ENCODE data around the gene GNB1L. TPM values are rescaled to one million over a fixed set of nuclear protein-coding genes. Genes with fewer than 3 reads are reported as not detected.
A peak's percentile ranks its signal among the peaks of the same experiment; 100 is the strongest.

The GNB1L gene
- total RNA-seq, 1 donor from 2014 or later = 5.0 TPM

DNA sequence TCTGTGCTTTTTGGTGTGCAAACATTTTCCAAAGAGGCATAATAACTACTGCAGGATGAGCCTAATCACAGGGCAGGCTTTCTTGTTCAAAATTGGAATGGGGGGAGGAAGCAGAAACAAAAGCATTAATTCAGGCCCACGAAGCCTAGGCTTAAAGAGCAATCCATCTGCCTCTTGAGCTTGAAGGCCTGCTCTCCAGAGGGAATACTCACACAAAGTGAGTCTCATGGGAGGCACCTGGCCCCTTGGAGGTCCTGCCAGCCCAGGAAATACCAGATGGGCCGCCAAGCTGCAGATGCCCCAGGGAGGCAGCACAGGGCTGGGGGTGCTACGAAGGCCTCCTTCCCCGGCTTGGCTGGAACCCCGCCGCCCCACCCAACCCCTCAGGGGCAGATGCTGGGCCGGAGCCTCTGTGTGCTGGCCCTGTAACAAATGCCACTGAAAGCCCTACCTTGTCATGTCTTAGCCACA is 47.6 kb upstream of the GNB1L start:
- H3K4me3 Mint-ChIP-seq (ENCODE audit: unreplicated experiment) = peak overlapping the region; percentile 77

DNA sequence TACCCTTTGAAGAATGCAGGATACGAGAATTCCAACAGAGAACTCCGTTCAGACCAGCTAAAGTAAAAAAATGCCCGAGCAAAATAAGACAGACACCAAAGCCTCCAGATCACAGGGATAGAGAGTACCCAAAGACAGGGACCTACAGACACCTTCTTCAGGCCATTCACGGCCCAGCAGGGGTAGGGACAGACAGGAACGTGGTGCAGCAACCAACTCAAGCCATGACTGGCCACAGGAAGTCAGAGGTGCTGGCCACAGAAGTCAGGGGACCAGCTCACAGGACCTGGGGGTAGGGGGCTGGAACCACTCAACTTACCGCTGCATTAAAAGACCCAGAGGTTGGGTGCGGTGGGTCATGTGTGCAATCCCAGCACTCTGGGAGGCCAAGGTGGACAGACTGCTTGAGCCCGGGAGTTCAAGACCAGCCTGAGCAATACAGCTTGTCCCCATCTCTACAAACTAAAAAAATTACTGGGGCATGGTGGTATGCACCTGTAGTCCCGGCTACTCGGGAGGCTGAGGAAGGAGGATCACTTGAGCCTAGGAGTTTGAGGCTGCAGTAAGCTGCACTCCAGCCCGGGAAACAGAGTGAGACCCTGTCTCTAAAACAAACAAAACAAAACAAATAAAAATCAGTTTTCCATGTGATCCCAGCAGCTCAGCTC is 47.0 kb upstream of the GNB1L start:
- Mint-ChIP-seq H3K9me3 (ENCODE audit: unreplicated experiment) (peaks cover 7% of the 10 kb centered on the region), H3K4me1 (ENCODE audit: low read depth, unreplicated experiment) (peaks cover 32% of the 10 kb centered on the region), H3K27me3 (ENCODE audit: unreplicated experiment) (peaks cover 5% of the 10 kb centered on the region), H3K4me3 (ENCODE audit: unreplicated experiment) (peak overlapping the region; percentile 77), H3K27ac (ENCODE audit: unreplicated experiment) (peak overlapping the region; percentile 87), H3K36me3 (ENCODE audit: unreplicated experiment) (no peaks in the 10 kb centered on the region)
- DNase-seq = no peak
- TF ChIP-seq, protein P1, sequence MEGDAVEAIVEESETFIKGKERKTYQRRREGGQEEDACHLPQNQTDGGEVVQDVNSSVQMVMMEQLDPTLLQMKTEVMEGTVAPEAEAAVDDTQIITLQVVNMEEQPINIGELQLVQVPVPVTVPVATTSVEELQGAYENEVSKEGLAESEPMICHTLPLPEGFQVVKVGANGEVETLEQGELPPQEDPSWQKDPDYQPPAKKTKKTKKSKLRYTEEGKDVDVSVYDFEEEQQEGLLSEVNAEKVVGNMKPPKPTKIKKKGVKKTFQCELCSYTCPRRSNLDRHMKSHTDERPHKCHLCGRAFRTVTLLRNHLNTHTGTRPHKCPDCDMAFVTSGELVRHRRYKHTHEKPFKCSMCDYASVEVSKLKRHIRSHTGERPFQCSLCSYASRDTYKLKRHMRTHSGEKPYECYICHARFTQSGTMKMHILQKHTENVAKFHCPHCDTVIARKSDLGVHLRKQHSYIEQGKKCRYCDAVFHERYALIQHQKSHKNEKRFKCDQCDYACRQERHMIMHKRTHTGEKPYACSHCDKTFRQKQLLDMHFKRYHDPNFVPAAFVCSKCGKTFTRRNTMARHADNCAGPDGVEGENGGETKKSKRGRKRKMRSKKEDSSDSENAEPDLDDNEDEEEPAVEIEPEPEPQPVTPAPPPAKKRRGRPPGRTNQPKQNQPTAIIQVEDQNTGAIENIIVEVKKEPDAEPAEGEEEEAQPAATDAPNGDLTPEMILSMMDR (IDR thresholded peaks at IDR 0.05; ENCODE audit: partially characterized antibody, unreplicated experiment) = no peak

More for the DNA sequence above, 47.6 kb upstream of the GNB1L start:
- H3K4me1 Mint-ChIP-seq (ENCODE audit: low read depth, unreplicated experiment) = peaks cover 32% of the 10 kb centered on the region
- H3K27me3 Mint-ChIP-seq (ENCODE audit: unreplicated experiment) = peaks cover 5% of the 10 kb centered on the region
- peak overlapping the region; percentile 87 for H3K27ac Mint-ChIP-seq (ENCODE audit: unreplicated experiment)
- no peak for DNase-seq
- H3K9me3 Mint-ChIP-seq (ENCODE audit: unreplicated experiment) = peaks cover 7% of the 10 kb centered on the region
- TF ChIP-seq, protein P1 (IDR thresholded peaks at IDR 0.05; ENCODE audit: partially characterized antibody, unreplicated experiment) = no peak
- no peaks in the 10 kb centered on the region for H3K36me3 Mint-ChIP-seq (ENCODE audit: unreplicated experiment)

DNA sequence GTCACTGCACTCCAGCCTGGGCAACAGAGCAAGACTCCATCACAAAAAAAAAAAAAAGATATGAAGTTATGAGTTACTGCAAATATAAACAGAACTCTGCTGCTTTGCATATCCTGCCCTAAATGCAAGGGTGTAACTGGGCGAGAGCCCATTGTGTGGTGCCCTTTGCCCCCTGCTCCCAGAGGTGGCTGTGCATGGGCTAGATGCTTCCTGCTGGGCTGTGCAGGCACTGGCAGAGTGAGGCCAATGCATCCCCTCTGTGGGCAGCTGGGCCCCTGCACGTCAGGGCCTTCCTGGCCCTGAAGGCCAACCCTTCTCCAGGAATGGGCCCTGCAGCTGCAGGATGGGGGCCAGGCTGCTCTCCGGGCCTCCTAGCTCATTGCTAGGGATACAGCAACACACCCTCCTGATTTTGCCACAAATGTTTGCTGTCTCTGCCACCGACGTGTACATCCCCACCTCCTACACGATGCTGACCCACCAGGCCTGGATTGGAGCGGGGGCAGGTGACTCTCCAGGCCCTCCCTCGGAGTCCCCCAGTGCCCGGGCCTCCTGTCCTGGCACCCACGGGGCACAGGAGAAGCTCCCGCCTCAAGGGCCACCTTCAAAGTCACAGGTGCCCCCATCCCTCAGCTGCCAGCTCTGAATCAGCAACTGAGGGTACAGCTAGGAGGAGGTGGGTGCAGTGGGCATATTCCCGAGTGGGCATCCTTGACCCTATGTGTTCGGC is 46.2 kb upstream of the GNB1L start:
- DNase-seq = no peak
- Mint-ChIP-seq H3K4me1 (ENCODE audit: low read depth, unreplicated experiment) (peaks cover 30% of the 10 kb centered on the region), H3K27me3 (ENCODE audit: unreplicated experiment) (peaks cover 2% of the 10 kb centered on the region), H3K27ac (ENCODE audit: unreplicated experiment) (peak overlapping the region; percentile 87), H3K36me3 (ENCODE audit: unreplicated experiment) (no peaks in the 10 kb centered on the region), H3K4me3 (ENCODE audit: unreplicated experiment) (no peak overlapping the region), H3K9me3 (ENCODE audit: unreplicated experiment) (peaks cover 4% of the 10 kb centered on the region)
- TF ChIP-seq, protein P1 (IDR thresholded peaks at IDR 0.05; ENCODE audit: partially characterized antibody, unreplicated experiment) = no peak

DNA sequence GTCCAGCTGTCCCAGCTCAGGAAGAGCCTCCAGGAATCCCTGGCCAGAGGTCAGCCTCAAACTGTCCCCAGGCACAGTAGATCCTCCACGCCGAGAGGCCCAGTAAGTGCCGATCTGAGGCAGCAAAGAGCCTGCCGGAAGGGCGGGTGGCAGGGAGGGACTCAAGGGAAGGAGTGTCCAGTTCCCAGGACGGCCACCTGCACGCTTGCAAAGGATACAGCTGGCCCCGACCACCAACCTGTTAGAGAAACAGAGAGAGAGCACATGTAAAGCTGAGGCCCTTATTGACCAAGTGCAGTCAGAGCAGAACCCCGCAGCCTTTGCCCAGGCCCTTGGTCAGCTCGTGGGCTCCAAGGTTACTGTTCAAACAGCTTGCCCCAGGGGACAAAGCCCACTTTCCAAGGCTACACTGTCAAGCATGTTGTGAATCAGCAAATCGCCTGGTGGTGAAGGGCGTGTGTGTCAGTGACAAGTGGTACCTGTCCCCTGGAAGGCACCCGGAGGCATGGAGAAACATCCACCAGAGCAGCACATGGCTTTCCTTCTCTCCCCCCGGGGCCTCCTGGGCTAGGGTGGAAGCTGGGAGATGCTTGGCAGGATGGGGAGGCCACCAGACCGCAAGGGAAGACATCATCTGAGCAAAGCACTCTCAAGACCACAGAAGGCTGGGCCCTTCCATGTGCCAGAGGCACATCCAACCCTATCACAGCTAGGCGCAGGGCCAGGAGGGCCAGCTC is 44.3 kb upstream of the GNB1L start:
- TF ChIP-seq, protein P1 (IDR thresholded peaks at IDR 0.05; ENCODE audit: partially characterized antibody, unreplicated experiment) = no peak
- no peak overlapping the region for H3K27ac Mint-ChIP-seq (ENCODE audit: unreplicated experiment)
- peaks cover 6% of the 10 kb centered on the region for H3K9me3 Mint-ChIP-seq (ENCODE audit: unreplicated experiment)
- DNase-seq = no peak
- no peak overlapping the region for H3K4me3 Mint-ChIP-seq (ENCODE audit: unreplicated experiment)
- no peaks in the 10 kb centered on the region for H3K36me3 Mint-ChIP-seq (ENCODE audit: unreplicated experiment)
- peaks cover 25% of the 10 kb centered on the region for H3K4me1 Mint-ChIP-seq (ENCODE audit: low read depth, unreplicated experiment)
- peaks cover 3% of the 10 kb centered on the region for H3K27me3 Mint-ChIP-seq (ENCODE audit: unreplicated experiment)
